Osteoblast (primary cell): ENCODE measurements around the gene PDXK. TPM values are rescaled to one million over a fixed set of nuclear protein-coding genes. Genes with fewer than 3 reads are reported as not detected.

ENCODE experiments used
- DNase-seq: peaks from one replicate; pipeline ENCODE4 v3.0.0; 2011; ENCODE audit warnings: low spot score, mixed read lengths; ENCODE audit not compliant: insufficient read length; ENCODE audit errors: missing footprints
- H2AFZ ChIP-seq: 2 replicates; pipeline ENCODE4 v1.6.0; 2011; ENCODE audit warnings: mild to moderate bottlenecking, low read length
- H3K27ac ChIP-seq: 2 replicates; pipeline ENCODE4 v1.5.1; 2011; ENCODE audit warnings: mild to moderate bottlenecking, low read depth, low read length, moderate library complexity
- H3K27me3 ChIP-seq: 2 replicates; pipeline ENCODE4 v1.6.0; 2012; ENCODE audit warnings: mild to moderate bottlenecking, control low read depth, inconsistent platforms, low read length, moderate library complexity; ENCODE audit not compliant: insufficient read depth
- H3K36me3 ChIP-seq: 2 replicates; pipeline ENCODE4 v1.5.1; 2011; ENCODE audit warnings: mild to moderate bottlenecking, low read length, control low read depth, moderate library complexity; ENCODE audit not compliant: insufficient read depth
- H3K4me1 ChIP-seq: 2 replicates; pipeline ENCODE4 v1.5.1; 2011; ENCODE audit warnings: mild to moderate bottlenecking, low read length, control low read depth, moderate library complexity; ENCODE audit not compliant: insufficient read depth
- H3K4me2 ChIP-seq: 2 replicates; pipeline ENCODE4 v1.6.0; 2011; ENCODE audit warnings: mild to moderate bottlenecking, low read length; ENCODE audit not compliant: insufficient read depth
- H3K4me3 ChIP-seq: fragments of 200-600 bp; sonication (generic); 3 replicates; pipeline ENCODE4 v1.5.1; 2012; ENCODE audit warnings: mild to moderate bottlenecking, low read length, inconsistent platforms; ENCODE audit not compliant: insufficient read depth
- H3K79me2 ChIP-seq: 2 replicates; pipeline ENCODE4 v1.6.0; 2012; ENCODE audit warnings: mild to moderate bottlenecking, low read length, control low read depth, inconsistent platforms; ENCODE audit not compliant: insufficient read depth
- H3K9me3 ChIP-seq: 2 replicates; pipeline ENCODE4 v1.5.1; 2011; ENCODE audit warnings: low read depth, low read length, control low read depth
- H4K20me1 ChIP-seq: 2 replicates; pipeline ENCODE4 v1.6.0; 2012; ENCODE audit warnings: mild to moderate bottlenecking, low read length, control low read depth; ENCODE audit not compliant: insufficient read depth
- total RNA-seq: library from RNA; depleted of rRNA; stranded (reverse); fragments of >200 nt; gene quantifications from 2 replicates; pipeline ENCODE4 v1.2.3, GENCODE V29; 2012
- TF ChIP-seq, protein P1 (sequence below): IDR thresholded peaks from 2 replicates; pipeline ENCODE4 v1.5.1; 2011; ENCODE audit warnings: mild to moderate bottlenecking, low read depth, low read length, moderate library complexity; ENCODE audit errors: extremely low read depth

The PDXK gene
- total RNA-seq, 1 donor, result 89.4 TPM

DNA sequence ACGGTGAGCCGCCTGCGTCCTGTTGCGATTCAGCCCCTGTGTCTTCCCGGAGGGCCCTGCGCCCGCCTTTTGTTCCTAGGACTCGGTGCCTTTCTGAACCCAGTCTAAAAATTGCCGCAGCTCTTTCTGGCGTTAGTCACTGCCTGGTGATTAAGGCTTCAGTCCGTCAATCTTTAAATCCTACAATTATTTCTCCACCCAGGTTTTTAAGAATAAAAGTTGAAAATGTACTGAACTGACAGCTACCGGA lies 16.2 kb upstream of the PDXK start:
- Histone ChIP-seq H3K27me3 (peaks cover 3% of the 10 kb centered on the region), H3K4me1 (peaks cover 6% of the 10 kb centered on the region), H3K9me3 (no peaks in the 10 kb centered on the region), H3K4me2 (no peak overlapping the region), H3K4me3 (no peak overlapping the region), H4K20me1 (no peaks in the 10 kb centered on the region), H3K27ac (no peak overlapping the region), H2AFZ (no peak overlapping the region), H3K36me3 (no peaks in the 10 kb centered on the region), H3K79me2 (no peaks in the 10 kb centered on the region)
- peak; percentile 62 for DNase-seq
- TF ChIP-seq, protein P1, sequence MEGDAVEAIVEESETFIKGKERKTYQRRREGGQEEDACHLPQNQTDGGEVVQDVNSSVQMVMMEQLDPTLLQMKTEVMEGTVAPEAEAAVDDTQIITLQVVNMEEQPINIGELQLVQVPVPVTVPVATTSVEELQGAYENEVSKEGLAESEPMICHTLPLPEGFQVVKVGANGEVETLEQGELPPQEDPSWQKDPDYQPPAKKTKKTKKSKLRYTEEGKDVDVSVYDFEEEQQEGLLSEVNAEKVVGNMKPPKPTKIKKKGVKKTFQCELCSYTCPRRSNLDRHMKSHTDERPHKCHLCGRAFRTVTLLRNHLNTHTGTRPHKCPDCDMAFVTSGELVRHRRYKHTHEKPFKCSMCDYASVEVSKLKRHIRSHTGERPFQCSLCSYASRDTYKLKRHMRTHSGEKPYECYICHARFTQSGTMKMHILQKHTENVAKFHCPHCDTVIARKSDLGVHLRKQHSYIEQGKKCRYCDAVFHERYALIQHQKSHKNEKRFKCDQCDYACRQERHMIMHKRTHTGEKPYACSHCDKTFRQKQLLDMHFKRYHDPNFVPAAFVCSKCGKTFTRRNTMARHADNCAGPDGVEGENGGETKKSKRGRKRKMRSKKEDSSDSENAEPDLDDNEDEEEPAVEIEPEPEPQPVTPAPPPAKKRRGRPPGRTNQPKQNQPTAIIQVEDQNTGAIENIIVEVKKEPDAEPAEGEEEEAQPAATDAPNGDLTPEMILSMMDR, result no peak

DNA sequence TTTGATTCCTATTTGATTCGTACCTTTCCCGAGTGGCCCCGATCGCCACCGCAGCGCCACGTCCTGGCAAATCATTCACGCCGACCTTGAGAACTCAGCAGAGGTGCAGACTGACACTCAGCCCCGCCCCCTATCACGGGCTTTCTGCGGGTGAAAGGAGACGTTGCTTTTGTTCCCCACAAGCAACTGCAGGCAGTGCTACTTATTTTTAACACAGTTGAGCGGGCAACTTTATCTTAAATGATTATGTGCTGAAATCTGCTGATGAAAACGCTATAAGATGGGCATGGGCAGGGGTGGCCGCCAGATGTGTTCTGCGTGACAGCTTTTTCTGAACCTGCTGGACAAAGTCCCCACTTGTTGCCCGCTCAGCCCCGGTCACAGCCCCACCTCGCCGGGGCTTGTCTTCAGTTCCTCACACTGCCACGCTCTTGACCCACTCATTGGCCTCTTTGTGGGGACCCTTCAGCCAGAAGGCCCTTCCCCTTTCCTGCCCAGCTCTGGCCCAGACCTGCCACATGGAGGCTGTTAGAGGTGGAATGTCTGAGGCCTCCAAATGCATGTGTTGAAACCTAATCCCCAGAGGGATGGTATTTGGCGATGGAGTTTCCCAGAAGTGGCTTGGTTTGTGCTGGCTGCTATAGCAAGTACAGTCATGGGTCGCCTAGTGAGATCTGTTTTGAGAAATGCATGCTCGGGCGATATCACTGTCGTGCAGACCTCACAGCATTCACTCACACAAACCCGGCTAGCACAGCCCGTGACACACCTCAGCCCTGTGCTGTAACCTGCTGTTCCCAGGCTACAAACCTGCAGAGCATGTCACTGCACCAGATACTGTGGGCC lies 15.7 kb upstream of the PDXK start:
- no peak overlapping the region for H3K4me2 ChIP-seq
- peaks cover 3% of the 10 kb centered on the region for H3K27me3 ChIP-seq
- H3K27ac ChIP-seq, result no peak overlapping the region
- no peaks in the 10 kb centered on the region for H3K79me2 ChIP-seq
- no peaks in the 10 kb centered on the region for H3K36me3 ChIP-seq
- TF ChIP-seq, protein P1, result no peak
- peak; percentile 79 for DNase-seq
- peaks cover 6% of the 10 kb centered on the region for H3K4me1 ChIP-seq
- H3K9me3 ChIP-seq, result no peaks in the 10 kb centered on the region
- no peak overlapping the region for H3K4me3 ChIP-seq
- H4K20me1 ChIP-seq, result no peaks in the 10 kb centered on the region
- peak overlapping the region; percentile 31 for H2AFZ ChIP-seq

DNA sequence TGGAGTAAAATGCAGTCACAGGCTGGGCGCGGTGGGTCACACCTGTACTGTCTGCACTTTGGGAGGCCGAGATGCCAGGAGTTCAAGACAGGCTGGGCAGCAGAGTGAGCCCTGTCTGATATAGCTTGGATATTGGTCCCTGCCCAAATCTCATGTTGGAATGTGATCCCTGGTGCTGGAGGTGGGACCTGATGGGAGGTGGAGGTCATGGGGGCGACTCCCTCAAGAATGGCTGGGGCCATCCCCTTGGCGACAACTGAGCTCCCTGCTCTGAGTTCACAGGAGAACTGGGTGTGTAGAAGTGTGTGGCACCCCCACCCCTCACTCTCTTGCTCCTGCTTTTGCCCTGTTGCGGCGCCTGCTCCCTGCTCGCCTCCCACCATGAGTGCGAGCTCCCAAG lies 11.5 kb upstream of the PDXK start:
- no peak overlapping the region for H2AFZ ChIP-seq
- H3K36me3 ChIP-seq, result no peaks in the 10 kb centered on the region
- no peaks in the 10 kb centered on the region for H3K79me2 ChIP-seq
- peak; percentile 32 for DNase-seq
- TF ChIP-seq, protein P1, result no peak
- no peaks in the 10 kb centered on the region for H3K9me3 ChIP-seq
- H3K4me3 ChIP-seq, result no peak overlapping the region
- no peak overlapping the region for H3K4me2 ChIP-seq
- H3K27me3 ChIP-seq, result no peaks in the 10 kb centered on the region
- H4K20me1 ChIP-seq, result no peaks in the 10 kb centered on the region
- H3K4me1 ChIP-seq, result peaks cover 13% of the 10 kb centered on the region
- no peak overlapping the region for H3K27ac ChIP-seq

DNA sequence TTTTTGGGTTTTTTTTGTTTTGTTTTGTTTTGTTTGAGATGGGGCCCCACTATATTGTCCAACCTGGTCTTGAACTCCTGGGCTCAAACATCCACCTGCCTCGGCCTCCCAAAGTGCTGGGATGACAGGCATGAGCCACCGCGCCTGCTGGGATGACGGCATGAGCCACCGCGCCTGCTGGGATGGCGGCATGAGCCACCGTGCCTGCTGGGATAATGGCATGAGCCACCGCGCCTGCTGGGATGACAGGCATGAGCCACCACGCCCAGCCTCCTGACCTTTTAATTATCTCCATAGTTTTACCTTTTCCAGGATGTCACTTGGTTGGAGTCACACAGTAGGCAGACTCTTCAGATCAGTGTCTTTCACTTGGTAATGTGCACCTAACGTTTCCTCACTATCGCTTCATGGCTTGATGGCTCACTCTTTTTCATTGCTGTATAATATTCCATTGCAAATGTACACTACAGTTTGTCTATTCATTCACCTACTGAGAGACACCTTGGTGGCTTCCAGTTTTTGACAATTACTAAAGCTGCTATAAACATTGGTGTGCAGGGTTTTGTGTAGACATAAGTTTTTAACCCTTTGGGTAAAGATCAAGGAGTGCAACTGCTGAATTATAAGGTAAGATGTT lies 10.1 kb upstream of the PDXK start:
- no peaks in the 10 kb centered on the region for H3K27me3 ChIP-seq
- TF ChIP-seq, protein P1, result no peak
- peak; percentile 3 for DNase-seq

More for the DNA sequence above, 10.1 kb upstream of the PDXK start:
- H3K4me2 ChIP-seq, result no peak overlapping the region
- no peaks in the 10 kb centered on the region for H3K36me3 ChIP-seq
- no peak overlapping the region for H2AFZ ChIP-seq
- H3K4me1 ChIP-seq, result peaks cover 12% of the 10 kb centered on the region
- no peak overlapping the region for H3K27ac ChIP-seq
- no peaks in the 10 kb centered on the region for H4K20me1 ChIP-seq
- no peak overlapping the region for H3K4me3 ChIP-seq
- no peaks in the 10 kb centered on the region for H3K9me3 ChIP-seq
- no peaks in the 10 kb centered on the region for H3K79me2 ChIP-seq
